ENCODE measurements around the gene TIGD3.

DNA sequence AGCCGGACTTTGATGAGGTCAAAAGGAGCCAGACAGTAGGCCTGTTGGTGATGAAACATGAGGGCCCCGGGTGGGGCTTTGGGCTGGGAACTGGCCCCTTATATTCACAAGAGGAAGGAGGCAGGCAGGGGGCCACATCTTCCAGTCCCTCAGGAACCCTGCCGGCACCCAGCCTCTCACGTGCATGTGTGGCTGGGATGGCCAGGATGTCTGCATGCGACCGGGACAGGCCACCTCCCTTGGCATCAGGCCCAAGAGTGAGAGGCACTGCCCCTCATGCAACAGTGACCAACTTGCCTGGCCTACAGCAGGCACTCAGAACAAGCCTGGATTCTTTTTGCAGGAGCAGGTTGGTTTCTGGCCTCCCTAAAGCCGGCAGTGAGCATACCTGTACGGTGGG lies 22.5 kb downstream of the TIGD3 start:
- TF ChIP-seq ZNF384 (IDR thresholded peaks at IDR 0.05) (no peak), HDGF (IDR thresholded peaks at IDR 0.05; ENCODE audit: borderline replicate concordance) (no peak), SP1 (IDR thresholded peaks at IDR 0.05) (no peak), SUZ12 (IDR thresholded peaks at IDR 0.05) (no peak), ARNT (IDR thresholded peaks at IDR 0.05) (no peak), FOXK2 (IDR thresholded peaks at IDR 0.05) (no peak), LEF1 (IDR thresholded peaks at IDR 0.05; ENCODE audit: borderline replicate concordance) (no peak), BHLHE40 (IDR thresholded peaks at IDR 0.05; ENCODE audit: borderline replicate concordance) (no peak), TARDBP (IDR thresholded peaks at IDR 0.05) (no peak), NFRKB (IDR thresholded peaks at IDR 0.05) (no peak), CTBP1 (IDR thresholded peaks at IDR 0.05; ENCODE audit: borderline replicate concordance) (no peak), ELF4 (IDR thresholded peaks at IDR 0.05) (no peak), FOXM1 (IDR thresholded peaks at IDR 0.05; ENCODE audit: borderline replicate concordance) (no peak)
